HG03108 (cell line): ENCODE data around the gene SLC38A8.

ENCODE experiments used
- ATAC-seq: cut with Tn5 transposase; IDR thresholded peaks from one replicate; pipeline ENCODE4 v1.9.1; 2021; ENCODE audit warnings: moderate library complexity; ENCODE audit not compliant: unreplicated experiment

SLC38A8 gene

DNA sequence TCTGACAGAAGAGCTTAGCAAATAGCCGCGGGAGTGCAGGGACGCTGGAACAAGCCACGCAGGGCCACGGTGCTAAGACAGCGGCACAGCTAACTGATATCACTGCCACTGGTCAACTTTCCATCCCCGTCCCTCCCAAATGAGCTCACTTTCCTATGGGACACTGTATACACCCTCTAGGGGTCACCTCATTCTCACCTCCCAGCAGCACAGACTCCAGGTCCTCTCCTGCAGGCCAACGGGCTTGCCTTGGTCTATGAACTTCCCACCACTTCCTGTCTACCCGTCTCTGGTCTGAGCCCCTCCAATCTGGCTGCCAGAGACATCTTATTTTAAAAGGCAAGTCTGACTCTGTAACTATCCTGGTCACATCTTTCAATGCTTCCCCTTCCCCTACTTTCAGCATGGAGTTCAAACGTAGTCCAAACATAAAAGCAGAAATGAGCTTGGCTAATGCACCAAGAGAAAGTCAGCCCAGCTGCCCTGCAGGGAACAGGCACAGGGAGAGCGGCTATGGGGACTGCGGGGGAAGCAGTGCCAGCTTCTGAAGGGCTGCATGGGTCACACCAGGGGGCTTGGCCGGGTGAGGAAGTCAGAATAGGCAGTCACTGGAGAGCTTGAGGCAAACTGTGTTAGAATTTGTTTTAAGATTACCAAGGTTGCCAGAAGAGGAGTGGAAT is 26.3 kb upstream of the SLC38A8 start:
- ATAC-seq: no peak

DNA sequence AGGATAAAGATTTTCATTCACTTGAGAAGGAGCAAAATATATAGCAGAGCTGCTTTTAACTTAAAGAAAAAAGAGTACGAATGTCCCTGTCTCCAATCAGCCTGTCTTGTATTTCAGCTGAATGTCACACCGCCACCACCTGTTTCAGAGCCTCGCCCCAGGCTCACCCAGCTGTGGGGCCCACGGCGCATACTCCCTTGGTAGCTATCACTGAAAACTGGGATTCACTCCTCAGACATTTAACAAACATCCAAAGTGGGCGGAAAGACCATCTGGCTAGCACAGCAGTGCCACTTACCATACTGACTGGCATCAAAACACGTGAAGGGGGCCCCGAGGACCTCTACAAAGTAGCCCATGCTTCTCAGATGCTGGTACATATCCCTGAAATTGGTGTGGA is 25.4 kb upstream of the SLC38A8 start:
- ATAC-seq: no peak

DNA sequence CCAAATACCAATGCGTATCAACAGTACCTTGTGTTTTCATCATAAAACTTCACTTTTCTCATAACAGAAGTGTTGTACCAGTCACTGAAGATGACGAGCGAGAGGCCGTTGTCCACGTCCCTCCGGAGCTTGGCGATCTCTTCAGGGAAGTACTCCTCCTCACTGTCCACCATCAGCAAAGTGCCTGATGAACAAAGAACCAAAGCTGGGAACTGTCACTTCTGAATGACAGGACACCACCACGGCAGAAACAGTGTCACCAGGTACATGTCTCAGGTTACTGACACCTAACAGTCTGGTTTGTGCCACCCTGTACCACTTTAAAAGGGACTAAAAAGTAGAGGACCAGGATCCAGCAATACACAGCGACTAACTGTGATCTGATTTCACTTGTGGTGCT is 25.0 kb upstream of the SLC38A8 start:
- no peak for ATAC-seq

DNA sequence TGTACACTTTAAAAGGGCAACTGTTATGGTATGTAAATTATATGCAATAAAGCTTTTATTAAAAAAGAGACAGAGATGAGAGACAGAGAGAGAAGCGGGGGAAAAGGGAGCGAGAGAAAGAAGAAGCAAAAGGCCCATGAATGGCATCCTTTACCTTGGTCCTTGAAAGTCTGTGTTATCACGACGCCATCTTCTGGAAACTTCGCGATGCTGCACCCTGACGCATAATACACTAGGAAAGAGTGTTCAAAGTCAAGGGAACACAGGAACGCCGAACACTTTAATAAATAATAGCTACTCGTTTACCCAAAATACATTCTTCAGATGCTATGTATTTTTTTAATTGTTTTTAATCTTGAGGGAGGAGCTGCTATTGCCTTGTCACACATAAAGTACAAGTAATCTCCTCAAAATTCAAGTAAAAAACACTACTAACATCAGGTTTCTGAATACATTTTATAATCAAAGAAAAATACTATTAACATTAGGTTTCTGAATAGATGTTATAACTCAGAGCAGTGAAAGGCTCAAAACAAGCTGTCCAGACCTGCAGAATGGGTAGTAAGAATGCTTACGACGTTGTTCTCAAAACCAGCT is 23.0 kb upstream of the SLC38A8 start:
- no peak for ATAC-seq

DNA sequence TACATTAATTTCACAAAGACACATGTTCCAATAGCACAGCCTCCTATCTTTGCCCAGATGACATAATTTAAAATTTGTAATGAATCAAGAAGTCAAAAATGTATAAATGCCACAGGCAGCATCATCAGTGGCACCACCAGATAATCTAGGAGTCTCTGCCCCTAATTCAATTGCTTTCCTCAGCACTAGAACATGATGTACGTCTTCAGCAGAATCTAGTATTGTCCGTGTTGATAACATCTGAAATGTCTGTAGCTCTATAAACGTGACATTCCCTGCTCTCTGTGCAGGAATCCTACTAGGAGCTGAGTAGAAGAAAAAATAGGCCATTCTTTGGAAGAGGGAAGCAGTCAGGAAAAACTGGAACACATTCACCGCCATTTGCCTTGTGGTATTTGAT is 21.4 kb upstream of the SLC38A8 start:
- no peak for ATAC-seq

DNA sequence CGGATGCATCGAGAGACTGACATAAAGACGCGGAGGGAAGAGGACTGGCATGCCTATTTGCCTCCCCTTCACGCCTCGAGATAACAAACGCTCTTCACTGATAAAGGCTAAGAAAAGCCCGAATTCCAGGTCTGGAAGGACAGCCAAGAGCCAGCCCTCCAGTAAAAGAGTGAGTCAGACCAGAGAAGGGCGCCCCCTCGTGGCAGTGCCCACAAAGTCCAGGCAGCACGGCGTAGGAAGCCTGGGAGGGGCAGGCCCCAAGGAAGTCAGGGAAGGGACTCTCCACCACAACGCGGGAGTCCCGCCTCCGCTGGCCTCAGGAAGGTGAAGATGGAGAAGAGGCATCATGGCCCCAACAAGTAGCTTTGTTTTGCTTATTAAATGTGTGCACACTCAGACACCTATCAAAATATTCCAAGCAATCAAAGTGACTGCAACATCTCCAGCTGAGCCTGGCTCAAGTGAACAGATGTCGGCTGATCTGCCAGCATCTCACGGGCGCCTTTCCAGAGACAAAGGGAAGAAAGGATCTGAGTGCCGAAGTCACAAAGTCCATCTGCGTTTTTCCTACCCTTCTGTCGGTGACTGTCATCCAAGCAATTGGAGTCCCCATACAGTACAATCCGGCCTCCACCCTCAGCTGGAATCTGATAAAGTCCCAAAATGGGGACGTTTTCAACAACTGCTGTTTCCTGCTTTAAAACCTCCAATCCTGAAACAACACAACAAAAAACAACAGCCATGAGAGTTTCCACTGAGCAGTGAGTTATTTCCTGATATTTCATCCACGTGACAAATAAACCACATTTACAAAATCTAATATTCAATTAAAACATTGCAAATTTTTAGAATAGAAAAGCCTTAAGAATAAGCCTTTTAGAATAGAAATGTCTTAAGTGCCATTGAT is 20.4 kb upstream of the SLC38A8 start:
- no peak for ATAC-seq

DNA sequence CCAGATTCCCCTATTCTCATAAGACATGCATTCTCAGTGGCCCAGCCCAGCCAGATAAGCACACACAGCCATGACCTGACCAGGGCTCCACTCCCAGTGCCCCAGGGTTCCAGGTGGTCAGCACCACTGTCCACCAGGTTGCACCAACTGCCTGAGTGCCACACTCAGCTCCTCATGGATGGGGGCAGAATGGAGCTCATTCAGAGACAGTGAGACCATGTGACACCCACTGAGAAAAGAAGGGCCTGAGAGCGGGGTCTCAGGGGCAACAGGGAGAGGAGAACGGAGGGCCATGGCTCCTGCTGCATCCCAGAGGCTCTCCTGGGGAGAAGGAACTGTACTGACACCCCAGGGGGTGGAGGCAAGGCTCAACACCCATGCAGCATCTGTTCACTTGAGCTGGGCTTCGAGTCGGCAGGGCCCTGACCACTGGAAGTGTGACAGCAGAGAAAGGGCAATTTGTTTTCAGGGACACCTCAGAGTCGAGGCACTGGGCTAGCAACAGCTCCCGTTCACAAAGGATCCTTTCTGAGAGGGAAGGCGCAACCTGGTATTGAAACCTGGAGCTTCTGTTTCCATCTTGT is 18.7 kb upstream of the SLC38A8 start:
- ATAC-seq: no peak

DNA sequence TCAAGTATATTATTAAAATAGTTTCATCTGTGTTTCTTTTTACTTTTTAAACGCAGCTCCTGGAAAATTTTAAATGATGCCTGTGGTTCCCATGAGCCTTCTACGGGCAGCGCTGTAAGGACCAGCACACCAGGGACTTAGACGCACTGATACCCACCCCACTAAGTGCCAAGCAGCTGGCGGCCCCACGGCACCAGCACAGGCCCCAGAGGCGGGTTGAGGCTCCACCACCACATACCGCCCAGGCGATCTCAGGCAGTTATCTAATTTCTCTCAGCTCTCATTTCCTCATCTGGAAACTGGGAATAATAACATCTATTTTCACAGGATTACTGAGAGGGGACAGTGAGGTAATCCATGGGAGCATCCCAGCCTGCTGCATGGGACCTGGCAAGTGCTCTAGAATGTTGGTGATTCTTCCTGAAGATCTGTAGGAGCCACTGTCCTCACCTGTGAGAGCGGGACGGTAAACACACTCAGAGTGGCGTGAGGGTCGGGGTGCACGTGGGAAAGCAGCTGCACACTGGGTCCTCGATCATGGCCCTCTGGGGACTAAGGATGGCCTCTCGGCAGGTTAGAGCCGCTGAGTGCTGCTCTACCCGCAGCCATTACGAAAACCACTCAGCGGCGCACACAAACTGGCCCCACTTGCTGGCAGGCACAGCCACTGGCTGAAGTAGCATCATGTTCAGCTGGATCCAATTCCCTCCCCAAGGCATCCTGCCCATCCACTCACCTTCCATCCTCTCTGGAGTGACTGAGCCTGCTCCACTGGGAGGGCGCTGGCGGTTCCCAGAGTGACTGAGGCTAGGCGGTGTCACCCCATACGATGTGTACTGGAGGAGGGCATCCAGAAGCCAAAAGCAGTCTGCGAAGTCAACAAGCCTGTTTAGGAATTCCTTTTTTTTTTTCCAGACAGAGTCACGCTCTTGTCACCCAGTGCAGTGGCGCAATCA is 17.6 kb upstream of the SLC38A8 start:
- no peak for ATAC-seq

DNA sequence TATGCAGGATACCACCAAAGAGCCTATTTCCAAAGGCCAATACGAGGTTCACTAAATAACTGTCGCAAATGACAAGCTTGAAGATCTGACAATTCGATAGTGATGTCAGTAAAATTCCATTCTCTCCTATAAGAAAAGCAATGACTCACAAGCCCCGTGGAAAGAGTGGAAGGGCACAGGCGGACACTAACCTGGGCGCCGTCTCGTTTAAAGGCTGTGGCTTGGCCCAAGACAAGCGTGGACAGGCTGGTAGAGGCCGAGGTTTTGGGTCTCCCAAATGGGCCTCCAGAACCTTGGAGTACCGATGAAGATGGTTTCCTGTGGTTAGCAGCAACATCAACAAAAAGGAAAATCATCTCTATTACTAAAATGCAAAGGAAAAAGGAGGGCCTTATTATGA is 16.5 kb upstream of the SLC38A8 start:
- ATAC-seq: no peak

DNA sequence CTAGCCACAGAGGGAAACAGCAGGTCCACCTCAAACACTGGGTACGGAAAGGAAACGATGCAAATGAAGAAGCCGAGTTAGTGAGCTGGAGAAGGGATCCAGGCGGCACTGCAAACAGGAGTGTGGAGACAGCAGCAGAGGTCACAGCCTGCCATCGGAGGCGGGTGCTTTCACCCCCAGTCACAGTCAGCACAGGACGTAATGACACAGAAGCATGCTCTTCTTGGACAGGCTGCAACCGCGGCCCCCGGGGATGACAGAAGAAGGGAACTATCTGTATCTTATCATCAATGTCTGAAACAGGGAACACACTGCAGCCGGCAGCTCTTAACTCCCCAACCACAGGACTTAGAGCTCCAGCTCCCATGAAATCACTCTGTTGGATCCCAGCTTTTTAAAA is 16.1 kb upstream of the SLC38A8 start:
- ATAC-seq: no peak

DNA sequence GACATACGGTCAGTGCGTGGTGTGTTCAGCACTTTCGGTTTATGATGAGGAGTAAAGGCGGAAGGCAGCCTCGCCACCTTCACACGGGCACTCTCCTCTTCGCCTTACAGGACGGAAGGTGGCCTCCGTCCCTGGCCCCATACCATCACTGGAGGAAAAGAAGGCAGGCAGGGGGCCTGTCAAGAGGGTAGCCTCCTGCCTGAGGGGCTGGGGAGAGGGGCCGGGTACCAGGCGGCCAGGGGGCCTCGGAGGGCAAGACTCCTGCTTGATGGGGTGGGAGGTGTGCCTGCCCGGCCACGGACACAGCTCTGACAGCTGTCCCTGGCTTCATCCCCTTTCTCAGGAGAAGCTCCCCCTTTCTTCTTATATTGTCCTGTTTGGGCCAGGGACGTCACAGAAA is 15.6 kb upstream of the SLC38A8 start:
- ATAC-seq: no peak

DNA sequence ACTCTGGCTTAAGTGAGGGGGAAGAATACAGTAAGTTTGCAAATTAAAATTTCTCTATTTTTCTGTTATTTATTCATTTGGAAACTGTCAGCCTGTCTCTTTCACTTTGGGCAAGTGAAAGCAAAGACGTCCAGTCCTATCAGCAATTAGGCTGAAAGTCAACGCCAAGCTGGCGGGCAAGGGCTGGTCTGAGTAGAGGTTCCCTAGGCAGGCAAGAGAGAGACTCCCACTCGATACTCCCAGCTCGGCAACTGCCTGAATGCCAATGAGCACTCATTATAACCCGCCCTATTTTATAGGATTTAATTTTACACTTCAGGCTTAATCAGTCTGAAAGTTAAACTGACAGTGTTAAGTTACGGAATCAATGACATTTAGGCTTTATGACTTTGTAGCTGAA is 14.3 kb upstream of the SLC38A8 start:
- no peak for ATAC-seq

DNA sequence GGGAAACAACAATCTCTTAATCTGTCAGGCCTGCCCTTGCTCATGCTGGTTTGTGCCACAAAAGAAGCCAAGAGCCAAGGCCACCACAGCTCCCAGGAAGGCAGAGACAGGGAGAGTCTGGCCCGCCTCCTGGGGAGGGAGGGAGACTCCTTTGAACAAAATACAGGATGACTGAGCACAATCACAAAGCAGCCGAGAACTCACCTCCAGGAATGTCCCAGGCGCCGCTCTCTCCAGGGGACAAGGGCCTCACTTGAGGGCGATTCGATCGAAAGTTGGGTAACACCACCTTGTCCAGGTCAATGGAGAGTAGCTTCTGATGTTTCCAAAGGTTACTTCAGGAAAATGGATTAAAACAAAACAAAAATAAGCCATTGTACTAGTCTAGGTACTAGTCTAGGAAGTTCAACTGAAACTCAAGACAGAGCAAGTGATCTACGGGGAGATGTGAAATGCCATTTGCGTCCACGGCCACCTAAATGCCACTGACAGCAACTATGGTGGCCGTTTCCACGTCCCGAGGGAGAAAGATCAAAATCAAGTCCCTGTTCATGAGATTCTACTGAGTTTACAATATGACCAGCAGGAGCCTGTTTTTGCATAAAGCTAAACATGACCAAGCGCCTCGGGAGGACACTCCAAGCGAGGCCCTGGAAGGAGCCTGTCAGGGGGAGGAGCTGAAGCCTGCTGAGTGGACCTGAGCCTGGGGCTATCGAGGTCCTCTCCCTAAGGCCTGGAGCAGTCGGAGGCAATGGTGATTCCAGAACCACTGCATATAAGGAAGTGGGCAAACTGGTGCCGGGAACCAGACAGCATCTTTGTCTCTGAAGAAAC is 13.4 kb upstream of the SLC38A8 start:
- no peak for ATAC-seq

DNA sequence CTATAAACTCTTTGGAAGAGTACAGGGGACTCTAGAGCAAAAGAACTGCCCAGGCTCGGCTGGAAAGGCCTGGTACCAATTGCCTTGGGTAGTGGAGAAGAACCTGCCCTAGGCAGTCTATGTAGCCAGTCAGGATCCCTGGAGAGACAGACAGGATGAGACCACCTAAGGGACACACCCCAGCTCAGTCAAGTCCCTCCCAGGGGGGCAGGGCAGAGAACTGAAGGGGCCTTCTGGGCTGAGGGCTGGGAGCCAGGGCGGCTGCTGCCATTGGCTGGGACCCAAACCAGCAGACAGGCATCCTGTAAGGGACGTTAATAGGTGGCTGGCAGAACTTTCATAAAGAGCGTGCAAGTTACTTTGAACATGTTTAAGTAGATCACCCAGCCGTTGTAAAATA is 12.8 kb upstream of the SLC38A8 start:
- no peak for ATAC-seq

DNA sequence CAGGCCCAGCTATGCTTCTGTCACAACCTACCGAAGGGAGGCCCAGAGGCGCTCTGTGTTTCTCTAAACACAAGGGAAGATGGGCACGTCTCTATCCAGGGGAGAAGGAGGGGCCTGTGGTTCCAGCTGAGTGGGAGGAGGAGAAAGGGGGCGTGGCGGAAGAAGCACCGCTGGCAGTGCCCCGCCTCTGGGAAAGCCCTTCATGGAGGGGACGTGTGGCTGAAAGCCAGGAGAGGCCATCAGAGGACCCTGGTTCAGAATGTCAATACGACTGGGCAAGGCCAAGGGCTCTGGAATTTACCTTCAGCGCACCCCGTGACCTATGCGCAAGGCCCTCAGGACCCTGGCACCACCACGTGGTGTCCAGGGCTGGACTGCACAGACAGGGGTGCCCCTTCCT is 12.3 kb upstream of the SLC38A8 start:
- no peak for ATAC-seq

DNA sequence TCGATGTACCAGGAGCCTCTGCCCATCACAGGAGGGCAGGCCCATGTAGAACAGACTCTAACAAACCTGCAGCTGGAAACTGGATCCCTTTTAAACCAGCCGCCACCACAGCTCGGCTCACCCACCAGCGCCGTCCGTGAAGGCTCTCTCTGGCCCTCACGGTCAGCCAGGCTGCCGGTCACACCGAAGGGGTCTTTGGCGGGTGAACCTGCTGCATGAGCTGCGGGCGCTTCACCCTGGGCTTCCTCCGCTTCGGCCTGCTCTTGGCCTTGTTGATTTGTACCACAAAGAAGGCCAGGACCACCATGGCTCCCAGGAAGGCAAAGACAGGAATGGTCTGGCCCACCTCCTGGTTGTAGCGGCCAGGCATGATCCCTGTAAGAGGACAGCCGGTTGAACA is 11.7 kb upstream of the SLC38A8 start:
- ATAC-seq: no peak

DNA sequence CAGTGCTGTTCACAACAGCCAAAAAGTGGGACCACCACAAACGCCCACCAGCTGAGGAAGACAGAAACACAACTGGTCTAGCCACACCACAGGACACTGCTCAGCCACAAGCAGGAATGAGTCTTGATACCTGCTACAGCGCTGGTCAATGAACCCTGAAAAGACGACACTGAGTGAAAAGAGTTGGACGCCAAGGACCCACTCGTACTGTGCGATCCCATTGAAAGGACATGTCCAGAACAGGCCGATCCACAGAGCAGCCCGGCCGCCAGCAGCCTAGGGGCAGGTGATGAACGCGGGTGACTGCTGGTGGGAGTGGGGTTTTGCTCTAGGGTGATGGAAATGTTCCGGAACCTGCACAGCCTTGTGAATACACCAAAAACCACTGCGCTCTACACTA is 10.6 kb upstream of the SLC38A8 start:
- no peak for ATAC-seq

DNA sequence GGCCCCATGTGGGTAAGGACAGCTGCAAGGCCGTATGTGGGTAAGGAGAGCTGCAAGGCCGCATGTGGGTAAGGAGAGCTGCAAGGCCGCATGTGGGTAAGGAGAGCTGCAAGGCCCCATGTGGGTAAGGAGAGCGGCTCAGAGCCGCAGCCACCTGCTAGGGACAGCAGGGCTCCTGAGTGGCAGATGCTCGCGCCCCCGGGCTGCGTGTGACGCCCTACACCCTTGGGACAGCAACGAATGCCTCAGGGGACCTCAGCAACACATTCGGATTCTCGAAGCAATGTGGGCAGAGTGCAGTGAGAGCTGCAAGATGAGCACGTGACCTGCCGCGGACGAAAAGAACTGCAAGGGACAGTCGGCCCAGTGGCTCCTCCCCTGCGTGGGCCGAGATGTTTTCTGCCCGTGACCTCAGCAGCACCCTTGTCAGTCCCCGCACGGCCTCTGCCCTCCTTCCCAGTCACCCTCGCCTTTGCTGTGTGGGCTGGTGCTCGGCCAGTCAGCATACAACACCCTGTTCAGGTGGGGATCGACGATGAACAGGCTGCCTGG is 9.6 kb upstream of the SLC38A8 start:
- no peak for ATAC-seq

DNA sequence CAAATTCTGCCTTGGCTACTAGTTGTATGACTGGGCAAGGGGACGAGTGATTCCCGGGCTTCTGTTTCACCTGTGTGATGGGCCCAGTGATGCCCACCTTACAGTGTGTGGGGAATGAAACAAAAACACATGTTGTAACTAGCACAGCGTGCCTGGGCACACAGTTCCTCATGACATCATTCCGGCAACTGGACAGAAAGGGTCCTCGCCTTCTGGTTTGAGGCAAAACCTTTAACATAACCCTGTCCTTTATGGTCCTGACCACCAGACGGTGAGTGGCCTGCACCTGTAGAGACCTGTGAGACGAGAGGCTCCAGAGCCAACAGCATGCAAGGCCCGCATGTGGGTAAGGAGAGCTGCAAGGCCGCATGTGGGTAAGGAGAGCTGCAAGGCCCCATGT is 7.7 kb upstream of the SLC38A8 start:
- ATAC-seq: no peak
